Measurements from ENCODE around the gene SPDYE1.
"Not testable (repeated sequence)": the region's sequence is repeated elsewhere in the genome, so short reads cannot be mapped to it uniquely, and the experiment has no call there.

The SPDYE1 gene

DNA sequence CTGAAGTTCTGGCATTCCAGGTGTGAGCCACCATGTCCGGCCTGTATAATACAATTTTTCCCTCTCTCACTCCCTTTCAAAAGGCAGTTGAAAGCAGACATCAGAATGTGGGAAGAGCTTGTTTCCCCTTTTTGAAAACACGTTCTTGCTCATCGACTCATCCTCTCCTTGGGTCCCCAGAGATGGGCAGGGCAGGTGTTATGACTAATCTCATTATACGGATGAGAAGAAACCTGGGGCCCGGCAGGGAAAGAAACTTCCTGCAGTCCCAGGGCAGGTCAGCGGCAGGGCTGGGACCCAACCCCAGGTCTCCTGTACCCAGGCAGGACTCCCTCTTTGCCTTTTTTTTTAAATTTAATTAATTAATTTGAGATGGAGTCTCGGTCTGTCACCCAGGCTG lies 4.8 kb upstream of the SPDYE1 start:
- DNase-seq (ENCODE audit: low read depth in 2 of 2) = peak; percentile 6 to 8

DNA sequence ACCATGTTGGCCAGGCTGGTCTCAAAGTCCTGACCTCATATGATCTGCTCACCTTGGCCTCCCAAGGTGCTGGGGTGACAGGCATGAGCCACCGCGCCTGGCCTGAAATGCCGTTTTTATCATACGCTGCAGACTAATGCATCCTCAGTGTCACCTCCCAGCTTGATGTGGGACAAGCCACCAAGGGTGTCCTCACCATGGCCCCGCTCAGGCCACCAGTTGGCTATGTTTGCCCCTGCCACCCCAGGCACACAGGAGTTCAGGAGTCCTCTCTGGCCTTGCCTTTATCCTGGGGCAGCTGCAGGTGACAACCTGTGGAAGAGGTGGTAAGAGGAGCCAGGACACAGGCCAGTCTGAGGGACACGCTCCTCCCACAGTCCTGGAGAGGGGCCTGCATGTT lies 3.0 kb upstream of the SPDYE1 start:
- not testable (repeated sequence) for DNase-seq (ENCODE audit: low read depth in 2 of 2)

DNA sequence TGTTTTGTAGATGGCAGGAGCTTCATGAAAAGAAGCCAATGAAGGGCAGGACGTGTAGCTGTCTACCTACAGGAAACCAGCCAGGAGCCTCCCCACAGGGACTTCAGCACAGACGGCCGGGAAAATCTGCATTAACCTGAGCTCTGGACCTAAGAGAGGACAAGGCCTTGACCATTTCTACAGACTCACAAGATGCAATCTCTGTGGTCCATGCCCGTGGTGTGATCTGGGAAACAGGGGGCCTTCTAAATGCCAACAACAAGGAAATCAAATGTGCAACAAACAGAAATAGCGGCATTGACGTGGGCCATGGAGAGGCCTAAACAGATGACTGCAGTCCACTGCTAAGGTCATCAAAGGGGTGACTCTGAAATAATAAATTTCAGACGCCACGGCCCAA lies 14.4 kb downstream of the SPDYE1 start:
- not testable (repeated sequence) for DNase-seq (ENCODE audit: low read depth in 2 of 2)

DNA sequence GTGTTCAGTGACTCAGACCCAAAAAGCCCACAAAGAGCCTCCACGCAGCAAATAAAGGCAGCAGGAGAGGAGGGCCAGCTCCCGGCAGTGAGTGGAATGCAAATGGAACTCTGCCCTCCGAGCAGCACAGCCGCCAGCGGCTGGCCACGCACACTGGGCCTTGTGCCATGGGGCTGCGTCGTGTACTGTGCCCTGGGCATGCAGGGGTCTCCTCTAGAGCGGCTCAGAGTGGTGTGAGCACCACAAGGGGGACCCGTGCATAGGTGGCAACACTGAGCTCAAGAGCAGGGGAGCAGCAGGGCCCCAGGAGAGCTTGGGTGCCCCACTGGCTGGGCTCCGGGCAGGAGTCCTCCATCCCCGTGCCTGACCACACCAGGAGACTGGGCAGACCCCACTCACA lies 17.4 kb downstream of the SPDYE1 start:
- not testable (repeated sequence) for DNase-seq (ENCODE audit: low read depth in 2 of 2)

DNA sequence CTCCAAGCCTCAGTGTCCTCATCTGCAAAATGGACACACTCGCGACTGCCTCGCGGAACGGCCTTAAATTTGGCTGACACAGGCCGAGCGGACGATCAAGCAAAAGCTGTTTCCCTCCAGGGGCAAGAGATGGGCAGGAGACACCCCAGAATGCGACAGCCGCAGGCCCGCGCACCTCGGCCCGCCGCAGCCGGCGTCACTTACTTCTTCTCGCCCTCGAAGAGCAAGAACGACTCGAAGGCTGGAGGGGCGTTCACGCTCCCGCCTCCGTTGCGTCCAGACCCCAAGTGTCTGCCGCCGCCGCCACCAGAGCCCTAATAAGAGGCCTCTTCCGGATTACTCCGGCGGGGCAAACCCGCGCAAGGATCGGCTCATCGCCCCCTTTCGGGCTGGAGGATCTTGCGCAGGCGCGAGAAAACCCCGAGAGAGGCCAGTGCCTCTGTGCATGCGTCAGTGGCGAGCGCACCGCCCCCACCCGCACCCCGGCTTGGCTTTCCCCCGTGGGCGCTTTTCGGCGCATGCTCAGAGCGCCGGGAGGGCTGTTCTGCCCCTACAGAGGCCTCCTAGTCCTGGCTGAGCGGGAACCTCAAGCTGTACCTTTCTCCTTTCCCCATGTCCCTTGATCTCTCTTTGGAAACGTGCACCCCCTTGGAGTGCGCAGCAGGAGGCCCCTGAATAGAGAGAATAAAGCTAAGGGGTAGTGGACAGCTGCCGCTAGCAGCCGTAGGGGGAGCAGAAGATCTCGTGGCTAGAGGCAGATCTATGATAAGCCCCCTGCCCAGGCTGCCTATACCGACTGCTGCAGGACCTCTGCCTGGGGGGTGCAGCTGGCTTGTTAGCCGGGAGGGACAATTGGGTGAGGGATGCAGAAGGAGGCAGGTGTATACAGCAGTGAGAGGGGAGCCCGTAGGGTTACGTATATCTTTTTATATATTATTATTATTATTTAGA lies 21.4 kb downstream of the SPDYE1 start:
- DNase-seq (ENCODE audit: low read depth in 2 of 2) = peak; percentile 91 to 92

DNA sequence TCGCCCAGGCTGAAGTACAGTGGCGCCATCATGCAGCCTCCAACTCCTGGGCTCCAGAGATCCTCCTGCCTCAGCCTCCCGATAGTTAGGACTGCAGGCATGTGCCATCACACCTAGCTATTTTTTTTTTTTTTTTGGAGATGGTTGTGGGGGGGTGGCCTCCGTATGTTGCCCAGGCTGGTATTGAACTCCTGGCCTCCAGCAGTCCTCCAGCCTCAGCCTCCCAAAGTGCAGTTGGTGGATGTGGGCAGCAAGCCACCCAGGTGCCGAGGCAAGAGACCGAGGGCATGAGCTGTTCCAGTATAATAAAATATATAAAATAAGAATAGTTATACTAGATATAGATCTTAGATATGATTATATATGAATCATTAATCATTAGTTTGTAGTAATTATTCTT lies 22.1 kb downstream of the SPDYE1 start:
- not testable (repeated sequence) for DNase-seq (ENCODE audit: low read depth in 2 of 2)

DNA sequence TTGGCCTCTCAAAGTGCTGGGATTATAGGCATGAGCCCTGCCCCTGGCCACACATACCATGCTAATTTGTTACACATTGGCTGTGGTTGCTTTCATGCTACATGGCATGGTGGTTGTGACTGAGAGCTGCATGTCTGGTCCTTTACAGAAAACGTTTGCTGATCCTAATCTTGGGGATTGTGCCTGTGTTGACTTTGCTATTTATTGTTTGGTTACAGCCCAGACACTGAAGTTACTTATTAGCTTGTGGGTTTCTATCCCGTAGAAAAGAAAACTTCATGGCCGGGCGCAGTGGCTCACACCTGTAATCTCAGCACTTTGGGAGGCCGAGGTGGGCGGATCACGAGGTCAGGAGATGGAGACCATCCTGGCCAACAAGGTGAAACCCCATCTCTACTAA lies 24.4 kb downstream of the SPDYE1 start:
- not testable (repeated sequence) for DNase-seq (ENCODE audit: low read depth in 2 of 2)

DNA sequence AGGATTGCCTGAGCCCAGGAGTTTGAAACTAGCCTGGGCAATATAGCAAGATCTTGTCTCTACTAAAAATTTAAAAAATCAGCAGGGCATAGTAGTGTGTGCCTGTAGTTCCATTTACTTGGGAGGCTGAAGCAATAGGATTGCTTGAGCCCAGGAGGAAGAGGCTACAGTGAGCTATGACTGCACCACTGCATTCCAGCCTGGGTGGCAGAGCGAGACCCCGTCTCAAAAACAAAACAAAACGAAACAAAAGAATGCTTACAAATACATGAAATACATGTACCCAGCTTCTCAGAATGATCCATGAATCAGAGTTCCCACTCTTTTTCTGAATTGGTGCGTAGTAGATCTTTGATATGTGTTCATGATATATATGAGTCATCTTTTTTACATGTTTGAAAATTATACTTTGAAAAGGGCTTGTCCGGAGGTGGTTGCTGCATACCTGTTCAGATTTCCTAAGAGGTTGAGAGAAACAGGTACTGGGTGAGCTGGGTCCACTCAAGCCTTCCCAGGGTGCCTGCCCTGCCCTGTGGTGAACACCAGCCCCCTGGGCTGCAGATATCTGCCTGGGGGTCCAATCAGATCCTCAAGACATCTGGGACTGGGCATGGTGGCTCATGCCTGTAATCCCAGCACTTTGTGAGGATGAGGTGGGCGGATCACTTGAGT lies 25.2 kb downstream of the SPDYE1 start:
- DNase-seq (ENCODE audit: low read depth in 2 of 2) = not testable (repeated sequence)

DNA sequence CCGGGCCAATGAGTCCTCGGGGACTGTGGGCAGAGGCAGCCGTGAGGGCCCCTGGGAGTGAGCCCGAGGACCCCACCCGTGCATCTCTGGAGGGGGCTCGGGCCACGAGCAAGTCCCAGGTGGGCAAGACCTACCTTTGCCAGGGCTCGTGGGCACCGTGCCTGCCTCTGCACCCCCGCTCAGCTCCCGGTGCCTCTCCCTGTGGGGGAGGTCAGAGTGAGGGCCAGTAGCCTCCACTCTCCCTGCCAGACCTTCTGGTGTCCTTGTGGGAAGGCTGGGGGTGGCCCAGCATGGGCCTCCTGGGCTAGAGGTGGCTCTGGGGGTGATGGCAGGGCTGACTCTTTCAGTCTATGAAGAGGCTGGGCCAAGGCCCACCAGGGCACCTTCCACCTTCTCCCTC lies 31.7 kb downstream of the SPDYE1 start:
- DNase-seq (ENCODE audit: low read depth in 2 of 2) = not testable (repeated sequence)

DNA sequence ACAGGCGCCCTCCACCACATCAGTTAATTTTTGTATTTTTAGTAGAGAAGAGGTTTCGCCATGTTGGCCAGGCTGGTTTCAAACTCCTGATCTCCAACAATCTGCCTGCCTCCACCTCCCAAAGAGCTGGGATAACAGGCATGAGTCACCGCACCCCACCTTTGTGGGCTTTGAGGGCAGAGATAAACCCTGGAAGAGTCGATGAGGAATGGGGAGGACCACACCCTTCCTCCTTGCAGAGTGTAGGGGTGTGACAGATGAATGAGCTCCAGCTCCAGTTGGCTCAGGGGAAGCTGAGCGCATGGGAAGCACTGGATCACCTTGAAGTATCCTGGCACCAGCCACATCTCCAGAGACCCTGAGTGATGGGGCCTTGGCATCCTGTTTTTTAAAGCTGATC lies 32.3 kb downstream of the SPDYE1 start:
- DNase-seq (ENCODE audit: low read depth in 2 of 2) = not testable (repeated sequence)

DNA sequence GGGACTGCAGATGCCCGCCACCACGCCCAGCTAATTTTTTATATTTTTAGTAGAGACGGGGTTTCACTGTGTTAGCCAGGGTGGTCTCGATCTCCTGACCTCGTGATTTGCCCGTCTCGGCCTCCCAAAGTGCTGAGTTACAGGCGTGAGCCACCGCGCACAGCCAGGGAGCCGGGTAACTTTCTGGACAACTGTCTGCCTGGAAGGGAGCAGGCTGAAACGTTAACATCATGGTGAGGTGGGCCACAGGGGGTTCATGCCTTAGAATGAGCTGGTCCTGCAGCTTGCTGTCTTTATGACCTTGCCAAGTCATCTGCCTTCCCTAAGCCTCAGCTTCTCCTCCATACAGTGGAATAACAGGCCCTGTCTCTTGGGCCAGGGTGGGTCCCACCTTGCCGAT lies 33.6 kb downstream of the SPDYE1 start:
- DNase-seq (ENCODE audit: low read depth in 2 of 2) = not testable (repeated sequence)

DNA sequence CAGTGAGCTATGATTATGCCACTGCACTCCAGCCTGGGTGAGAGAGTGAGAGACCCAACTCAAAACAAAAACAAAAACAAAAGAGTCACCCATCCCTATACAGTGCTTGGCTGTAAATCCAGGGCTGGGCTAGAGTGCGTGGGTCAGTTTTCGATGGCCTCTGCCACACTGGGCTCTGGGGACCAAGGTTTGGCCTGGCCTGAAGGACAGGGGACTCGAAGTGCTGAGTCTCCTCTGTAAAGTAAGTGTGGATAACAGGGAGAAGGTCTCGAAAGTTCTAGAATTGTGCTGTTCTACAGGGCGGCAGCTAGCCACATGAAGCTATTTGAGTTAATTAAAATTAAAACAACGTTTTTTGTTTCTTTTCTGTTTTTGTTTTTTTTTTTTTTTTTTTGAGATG lies 34.3 kb downstream of the SPDYE1 start:
- DNase-seq (ENCODE audit: low read depth in 2 of 2) = not testable (repeated sequence)

DNA sequence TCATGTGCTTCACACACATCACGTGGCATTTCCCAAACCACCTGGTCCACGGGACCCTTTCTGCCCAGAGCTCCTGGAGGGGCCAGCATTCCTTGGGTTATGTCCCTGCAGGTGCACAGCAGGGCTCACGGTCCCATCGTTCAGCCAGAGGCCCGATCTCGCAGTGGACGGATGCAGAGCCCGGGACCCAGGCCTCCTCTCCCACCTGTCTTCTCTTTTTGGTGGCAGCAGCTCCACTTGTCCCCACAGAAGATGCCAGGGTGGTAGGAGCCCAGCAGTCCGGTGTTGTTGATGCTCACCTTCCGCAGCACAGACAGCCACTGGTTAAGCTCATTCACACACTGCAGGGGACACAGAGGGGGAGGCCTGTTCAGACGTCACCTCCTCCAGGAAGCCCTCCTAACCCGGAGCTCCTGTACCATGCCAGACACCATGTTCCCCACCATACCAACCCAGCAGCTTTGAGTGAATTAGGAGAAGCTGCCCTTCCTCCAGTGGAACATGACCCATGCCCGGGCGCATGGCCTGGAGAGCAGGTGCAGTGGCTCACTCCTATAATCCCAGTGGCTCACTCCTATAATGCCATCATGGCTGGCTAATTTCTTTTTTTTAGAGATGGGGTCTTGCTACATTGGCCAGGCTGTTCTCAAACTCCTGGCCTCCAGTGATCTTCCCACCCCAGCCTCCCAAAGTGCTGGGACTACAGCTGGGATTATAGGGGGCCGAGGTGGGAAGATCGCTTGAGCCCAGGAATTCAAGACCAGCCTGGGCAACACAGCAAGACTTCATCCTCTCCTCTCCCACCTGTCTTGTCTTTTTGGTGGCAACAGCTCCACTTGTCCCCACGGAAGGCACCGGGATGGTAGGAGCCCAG lies 36.5 kb downstream of the SPDYE1 start:
- not testable (repeated sequence) for DNase-seq (ENCODE audit: low read depth in 2 of 2)

DNA sequence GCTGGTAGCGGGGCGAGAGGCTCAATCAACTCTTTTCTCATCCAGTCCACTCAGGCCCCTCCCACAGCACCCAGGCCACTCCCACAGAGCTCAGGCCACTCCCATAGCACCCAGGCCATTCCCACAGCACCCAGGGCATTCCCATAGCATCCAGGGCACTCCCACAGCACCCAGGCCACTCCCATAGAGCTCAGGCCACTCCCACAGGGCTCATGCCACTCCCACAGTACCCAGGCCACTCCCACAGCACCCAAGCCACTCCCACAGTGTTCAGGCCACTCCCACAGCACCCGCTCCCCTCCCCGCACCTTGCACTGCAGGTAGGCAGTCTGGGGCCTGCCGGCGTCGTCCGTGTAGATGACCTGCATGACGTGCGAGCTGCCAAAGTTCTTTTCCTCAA lies 38.7 kb downstream of the SPDYE1 start:
- not testable (repeated sequence) for DNase-seq (ENCODE audit: low read depth in 2 of 2)

DNA sequence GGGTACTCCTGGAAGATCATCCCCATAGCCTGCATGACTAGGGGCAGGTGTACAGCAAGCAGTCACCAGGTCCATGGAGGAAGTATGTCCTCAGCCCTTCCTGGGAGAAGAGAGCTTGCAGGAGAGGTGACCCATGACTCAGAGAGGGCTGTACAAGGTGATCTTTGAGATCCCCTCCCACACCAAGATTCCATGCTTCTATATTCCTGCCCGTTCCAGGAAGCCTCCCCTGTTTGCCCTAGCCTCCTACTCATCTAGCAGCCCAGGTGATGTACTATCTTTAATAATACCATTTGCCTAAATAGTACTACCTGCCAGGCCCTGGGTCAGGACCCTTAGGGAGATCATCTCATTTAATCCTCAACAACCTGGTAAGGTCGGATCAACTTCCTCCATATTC lies 40.3 kb downstream of the SPDYE1 start:
- not testable (repeated sequence) for DNase-seq (ENCODE audit: low read depth in 2 of 2)

DNA sequence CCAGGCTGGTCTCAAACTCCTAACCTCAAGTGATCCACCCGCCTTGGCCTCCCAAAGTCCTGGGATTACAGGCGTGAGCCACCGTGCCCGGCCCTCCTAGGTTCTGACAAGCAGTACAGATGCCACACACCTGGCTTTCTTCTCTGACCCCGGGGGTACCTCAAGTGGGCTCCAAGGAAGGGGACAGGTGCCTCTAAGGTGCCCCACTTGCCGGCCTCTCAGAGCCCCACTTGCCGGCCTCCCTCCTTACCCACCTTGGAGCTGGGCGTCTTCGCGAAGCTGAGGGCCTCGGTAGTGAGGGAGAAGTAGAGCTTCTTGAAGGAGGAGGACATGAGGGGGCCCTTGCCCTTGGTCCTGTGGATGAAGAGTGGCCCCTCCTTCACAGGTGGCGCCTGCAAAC lies 40.9 kb downstream of the SPDYE1 start:
- DNase-seq (ENCODE audit: low read depth in 2 of 2) = not testable (repeated sequence)

DNA sequence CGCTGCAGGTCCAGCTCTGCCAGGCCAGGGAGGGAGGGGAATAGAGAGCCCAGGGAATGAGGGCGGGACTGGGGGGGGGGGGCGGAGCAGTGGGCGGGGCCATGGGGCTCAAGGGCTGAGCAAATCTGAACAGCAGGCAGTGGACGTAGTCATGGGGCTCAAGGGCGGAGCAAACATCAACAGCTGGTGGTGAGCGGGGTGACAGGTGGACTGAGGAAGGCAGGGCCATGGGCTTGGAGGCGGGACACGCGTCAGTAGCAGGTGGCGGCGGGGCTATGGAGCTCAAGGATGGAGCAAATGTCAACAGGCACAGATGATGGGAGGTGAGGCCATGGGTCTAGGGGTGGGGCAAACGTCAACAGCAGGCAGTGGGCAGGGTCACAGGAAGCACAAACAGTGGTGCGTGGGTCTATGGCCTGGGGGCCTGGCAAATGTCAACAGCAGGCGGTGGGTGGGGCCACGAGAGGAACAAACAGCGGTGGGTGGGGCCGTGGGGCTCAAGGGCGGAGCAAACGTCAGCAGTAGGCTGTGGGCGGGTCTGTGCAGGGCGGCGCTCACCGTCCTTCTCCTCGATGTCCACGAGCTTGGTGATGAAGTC lies 41.4 kb downstream of the SPDYE1 start:
- DNase-seq (ENCODE audit: low read depth in 2 of 2) = not testable (repeated sequence)

DNA sequence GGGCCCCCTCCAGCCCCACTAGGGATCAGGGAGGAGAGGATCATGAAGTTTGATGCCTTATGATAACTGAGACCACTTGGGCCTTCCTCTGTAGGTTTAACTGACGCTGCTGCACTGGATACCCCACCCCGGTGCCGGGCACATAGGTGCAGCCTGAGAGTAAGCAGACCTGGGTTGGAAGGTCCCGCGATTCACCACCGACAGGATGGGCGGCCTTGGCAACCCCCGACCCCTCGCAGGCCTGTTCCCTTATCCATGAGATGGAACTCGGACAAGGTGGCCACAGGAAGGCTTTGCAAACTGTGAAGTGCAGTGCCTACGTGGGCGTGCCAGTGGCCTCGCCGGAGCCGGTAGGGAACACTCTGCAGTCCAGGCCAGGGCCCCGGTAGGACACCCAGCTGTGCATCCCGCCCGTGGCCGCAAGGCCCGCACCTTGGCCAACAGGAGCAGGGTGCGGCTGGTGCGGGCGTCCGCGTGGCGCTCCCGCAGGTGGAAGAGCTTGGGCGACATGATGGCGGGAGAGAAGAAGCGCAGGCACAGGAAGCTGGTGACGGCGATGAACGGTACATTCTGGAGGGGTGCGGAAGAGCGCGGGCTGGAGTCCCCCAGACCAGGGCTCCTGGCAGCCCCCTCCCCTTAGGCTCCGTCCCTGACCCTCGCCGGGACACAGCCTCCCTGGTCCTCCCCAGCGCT lies 42.2 kb downstream of the SPDYE1 start:
- DNase-seq (ENCODE audit: low read depth in 2 of 2) = not testable (repeated sequence)

DNA sequence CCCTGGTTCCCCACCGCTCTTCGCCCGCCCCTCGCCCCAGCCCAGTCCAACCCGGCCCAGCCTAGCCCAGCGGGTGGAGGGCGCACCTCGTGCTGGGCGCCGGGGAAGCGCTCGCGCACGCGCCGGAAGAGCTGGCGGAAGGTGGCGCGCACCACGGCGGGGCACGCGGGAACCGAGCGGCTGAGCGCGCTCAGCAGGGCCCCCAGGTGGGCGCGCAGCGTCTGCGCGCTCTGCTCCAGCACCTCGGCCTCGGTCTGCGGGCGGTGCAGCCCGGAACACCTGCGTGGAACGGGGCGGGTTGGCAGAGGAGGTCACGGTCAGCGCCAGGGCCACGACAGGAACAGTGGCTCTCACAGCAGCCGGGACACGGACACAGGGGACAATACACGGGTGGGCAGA lies 42.8 kb downstream of the SPDYE1 start:
- DNase-seq (ENCODE audit: low read depth in 2 of 2) = not testable (repeated sequence)

DNA sequence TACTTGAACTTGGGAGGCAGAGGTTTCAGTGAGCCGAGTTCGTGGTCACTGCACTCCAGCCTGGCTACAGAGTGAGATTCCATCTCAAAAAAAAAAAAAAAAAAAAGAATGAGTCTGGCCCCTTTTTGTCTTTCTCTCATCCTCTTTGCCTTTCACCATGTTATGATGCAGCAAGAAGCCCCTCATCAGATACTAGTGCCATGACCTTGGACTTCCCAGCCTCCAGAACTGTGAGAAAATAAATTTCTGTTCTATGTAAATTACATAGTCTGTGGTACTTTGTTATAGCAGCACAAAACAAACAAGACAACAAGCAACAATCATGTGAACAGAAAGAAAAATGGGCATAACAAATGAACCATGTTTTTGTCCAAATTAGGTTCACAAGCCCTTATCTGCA lies 44.5 kb downstream of the SPDYE1 start:
- no peak for DNase-seq (ENCODE audit: low read depth in 2 of 2)

DNA sequence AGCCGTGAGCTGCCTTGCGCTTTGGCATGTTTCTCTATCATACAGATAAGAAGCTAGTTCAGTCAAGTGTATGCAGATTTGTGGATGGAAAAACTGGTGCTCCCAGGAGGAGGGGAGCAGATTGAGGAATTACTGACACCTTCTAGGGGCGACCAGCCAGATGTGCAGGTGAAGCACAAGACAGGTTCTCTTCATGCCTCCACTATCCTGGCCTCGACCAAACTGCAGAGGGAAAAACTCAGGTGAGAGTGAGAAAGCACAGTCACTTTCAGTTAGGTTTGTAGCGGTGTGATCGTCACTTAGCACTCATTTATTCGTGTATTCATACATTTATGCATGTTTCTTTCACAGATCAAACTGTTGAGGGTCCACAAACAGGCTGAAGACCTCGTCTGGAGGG lies 46.2 kb downstream of the SPDYE1 start:
- no peak for DNase-seq (ENCODE audit: low read depth in 2 of 2)
